HPDE6-E6E7 (cell line): ENCODE measurements around the gene ATP6V1F.

Source experiments
- DNase-seq: peaks from one replicate; pipeline ENCODE4 v3.0.0; 2011; ENCODE audit warnings: missing footprints; ENCODE audit errors: extremely low spot score

The ATP6V1F gene

DNA sequence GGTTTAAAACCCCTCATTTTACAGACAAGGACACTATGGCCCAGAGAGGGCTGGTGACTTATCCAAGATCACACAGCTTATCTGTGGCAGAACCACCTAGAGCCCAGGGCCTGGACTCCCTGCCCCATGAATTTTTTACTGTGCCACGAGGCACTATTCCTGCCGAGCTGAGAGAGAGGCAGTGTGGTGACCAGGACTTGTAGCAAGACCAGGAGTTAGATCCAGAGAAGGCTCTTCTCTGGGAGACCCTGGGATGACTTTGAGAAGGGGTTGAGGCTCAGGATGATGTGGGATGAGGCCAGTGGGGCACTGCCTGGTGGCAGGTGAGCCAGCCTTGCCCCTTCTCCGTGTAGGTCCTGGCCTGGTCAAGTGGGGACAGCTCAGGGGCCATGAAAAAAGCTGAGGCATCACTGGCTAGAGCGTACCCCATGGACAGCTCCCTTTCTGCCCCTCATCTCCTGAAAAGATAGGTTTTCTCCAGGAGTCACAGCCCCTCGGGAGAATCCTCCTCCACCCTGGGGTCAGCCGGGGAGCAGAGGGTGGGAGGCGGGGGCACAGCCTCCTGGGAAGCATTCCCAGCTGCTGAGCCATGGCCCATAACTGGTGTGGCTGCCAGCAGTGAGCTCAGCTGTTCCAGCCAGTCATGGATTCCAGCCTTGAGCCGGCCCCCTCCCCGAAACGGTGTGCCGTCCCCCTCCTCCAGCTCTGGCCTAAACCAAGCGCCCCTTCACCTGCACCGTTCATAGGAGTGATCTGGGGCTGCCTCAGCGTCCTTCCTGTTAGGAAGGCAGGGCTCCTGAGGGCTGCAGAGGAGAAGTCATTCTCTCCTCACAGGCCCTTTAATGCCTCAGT is 26.6 kb upstream of the ATP6V1F start:
- no peak for DNase-seq

DNA sequence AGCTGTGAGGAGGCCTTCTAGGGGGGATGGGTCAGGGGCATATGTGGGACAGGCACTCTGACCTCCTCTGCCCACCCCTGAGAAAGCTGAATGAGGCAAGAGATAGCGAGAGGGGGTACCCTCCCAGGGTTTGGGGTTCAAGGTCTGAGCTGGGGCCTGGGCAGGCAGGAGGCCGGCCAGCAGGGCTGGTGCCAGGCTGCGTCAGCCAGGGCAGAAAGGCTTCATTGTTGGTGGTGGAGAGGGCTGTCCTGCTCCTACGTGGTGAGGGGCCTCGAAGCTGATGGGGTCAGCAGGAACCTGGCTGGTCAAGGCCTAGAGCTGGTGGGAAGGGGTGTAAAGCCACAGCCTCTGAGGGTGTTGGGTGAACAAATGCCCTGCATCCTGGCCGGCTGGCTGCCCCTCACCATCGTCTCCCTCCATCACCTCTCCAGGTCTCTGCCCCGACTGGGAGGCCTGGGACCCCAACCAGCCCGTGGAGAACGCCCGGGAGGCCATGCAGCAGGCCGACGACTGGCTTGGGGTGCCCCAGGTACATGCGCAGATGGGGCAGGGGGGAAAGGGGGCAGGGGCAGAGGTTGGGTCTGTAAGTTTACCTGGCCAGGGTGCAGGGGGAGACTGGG is 25.8 kb upstream of the ATP6V1F start:
- DNase-seq = no peak

DNA sequence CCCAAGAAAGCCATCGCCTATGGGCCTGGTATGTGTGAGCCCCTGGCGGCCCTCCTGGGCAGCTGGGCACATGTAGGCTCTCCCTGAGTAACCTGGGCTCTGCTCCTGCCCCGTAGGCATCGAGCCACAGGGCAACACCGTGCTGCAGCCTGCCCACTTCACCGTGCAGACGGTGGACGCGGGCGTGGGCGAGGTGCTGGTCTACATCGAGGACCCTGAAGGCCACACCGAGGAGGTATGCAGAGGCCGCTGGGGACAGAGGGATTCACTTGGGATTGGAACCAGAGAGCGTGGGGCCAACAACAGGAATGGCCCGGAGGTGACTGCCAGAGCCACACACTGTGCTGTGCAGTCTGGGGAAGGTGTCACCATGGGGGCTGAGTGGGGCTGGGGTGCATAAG is 25.1 kb upstream of the ATP6V1F start:
- DNase-seq = no peak

DNA sequence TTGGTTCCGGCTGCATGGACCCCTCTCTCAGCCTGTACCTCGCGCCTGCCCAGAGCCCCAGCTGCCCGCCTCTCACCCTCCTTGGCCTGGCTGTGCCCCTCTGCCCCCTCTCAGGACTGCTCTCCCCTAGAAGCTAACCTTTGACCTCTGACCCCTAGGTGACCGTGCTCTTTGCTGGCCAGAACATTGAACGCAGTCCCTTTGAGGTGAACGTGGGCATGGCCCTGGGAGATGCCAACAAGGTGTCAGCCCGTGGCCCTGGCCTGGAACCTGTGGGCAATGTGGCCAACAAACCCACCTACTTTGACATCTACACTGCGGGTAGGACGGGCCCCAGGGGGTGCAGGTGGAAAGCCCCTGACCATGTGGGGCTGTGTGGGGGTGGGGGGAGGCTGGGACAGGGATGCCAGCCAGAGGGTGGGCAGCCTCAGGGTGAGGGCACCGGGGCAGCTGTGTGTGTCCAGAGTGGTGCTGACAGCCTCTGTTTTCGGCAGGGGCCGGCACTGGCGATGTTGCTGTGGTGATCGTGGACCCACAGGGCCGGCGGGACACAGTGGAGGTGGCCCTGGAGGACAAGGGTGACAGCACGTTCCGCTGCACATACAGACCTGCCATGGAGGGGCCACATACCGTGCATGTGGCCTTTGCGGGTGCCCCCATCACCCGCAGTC is 24.4 kb upstream of the ATP6V1F start:
- DNase-seq = no peak

DNA sequence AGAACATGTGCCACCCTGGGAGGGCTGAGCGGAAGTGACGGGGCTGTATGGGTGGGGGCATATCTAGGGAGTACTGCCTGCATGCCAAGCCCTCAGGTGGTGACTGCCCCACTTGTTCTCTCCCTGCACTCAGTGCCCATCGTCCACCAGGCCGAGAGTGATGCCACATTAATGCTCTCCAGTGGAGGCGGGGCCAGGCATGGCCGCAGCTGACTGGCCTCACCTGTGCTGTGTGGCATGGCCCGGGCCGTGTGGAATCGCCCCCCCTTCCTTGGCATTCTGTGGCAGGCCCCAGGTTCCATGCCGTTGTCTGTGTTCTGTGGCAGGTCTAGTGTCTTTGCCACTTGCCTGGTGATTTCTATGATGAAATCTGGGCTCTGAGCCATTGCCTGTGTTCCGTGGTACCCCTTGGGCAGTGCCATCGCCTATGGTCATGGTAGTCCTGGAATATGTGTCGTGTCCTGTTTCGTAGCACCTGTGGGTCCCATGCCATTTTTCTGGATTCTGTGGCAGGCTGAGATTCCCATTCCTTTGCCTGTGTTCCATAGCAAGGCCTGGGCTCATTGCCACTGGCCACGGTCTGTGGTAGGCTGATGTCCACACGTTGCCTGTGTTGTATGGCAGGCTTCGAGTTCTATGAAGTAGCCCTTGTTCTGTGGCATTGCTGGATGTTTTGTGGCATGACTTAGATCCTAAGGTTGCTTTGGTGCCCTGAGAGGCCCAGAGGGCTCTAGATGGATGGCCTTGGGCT is 23.5 kb upstream of the ATP6V1F start:
- no peak for DNase-seq

DNA sequence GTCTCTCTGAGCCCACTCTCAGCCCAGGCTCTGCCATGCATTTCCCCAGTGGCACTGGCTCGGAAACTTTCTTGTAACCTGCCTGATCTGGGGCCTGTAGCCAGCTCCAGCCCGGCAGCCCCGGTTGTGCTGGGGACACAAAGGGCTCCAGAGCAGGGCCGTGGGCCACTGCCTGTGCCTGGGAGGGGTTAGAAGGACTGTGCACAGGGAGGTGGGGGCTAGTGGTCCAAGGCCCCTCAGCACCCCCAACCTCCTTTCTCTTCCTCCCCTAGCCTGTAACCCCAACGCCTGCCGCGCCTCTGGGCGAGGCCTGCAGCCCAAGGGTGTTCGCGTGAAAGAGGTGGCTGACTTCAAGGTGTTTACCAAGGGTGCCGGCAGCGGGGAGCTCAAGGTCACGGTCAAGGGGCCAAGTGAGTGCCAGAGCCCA is 22.9 kb upstream of the ATP6V1F start:
- DNase-seq = no peak

DNA sequence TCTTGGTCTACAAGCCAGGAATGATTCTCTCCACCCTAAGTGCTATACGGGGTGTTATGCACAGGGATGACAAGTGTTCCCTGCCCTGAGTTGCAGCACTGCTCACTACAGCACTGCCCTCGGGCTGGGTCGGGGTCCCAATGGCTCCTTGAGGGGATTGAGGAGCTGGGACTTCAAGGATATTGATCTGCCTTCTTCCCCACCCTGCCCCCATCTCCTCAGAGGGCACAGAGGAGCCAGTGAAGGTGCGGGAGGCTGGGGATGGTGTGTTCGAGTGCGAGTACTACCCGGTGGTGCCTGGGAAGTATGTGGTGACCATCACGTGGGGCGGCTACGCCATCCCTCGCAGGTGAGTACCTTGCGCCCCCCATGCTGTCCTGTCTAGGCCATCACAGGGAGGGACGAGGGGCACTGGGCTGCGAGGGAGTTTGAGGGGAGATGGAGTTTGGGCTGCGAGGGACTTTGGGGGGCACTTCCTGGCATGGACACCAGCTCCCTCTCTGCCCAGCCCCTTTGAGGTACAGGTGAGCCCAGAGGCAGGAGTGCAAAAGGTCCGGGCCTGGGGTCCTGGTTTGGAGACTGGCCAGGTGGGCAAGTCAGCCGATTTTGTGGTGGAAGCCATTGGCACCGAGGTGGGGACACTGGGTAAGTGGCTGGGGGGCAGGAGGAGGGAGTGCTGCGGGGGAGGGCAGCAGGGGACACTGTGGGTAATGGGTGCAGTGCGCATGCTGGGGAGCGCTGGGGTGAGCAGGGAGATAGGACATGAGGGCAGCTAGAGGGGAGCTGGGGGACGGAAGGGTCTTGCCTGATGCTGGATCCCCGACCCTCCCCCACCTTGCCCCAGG is 22.1 kb upstream of the ATP6V1F start:
- no peak for DNase-seq

DNA sequence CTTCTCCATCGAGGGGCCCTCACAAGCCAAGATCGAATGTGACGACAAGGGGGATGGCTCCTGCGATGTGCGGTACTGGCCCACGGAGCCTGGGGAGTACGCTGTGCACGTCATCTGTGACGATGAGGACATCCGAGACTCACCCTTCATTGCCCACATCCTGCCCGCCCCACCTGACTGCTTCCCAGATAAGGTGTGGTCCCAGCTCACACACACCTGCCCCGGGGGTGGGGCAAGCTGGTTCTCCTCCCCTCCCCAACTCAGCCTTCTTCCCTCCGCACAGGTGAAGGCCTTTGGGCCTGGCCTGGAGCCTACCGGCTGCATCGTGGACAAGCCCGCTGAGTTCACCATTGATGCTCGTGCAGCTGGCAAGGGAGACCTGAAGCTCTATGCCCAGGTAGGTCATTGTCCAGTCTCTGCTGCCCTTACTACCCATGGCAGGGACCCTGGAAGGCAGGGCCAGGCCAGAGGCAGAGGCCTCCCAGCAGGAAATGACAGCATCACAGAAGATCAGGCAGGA is 21.4 kb upstream of the ATP6V1F start:
- DNase-seq = no peak

DNA sequence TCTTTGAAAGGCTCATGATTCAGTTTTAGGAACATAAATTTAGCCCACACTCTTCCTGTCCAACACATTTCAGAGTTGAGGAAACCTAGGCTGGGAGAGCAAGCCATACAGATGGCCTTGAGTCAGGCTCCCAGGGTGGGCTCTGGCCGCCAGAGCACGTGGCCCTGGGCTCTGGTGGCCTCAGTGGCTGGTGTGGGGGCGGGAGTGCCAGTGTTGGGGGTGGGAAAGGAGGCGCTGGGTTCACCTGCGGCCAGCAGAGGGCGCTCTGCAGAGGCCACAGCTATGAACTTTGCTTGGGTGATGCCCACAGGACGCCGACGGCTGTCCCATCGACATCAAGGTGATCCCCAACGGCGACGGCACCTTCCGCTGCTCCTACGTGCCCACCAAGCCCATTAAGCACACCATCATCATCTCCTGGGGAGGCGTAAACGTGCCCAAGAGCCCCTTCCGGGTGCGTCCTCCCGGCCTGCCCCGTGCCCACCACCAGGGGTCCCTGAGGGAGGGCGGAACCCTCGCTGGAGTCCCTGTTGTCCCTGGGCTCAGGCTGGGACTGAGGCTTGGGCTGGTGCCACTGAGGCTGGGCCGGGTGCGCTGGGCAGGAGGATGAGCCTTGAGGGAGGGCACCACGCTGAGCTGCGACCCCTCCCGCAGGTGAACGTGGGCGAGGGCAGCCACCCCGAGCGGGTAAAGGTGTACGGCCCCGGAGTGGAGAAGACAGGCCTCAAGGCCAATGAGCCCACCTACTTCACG is 20.6 kb upstream of the ATP6V1F start:
- no peak for DNase-seq

DNA sequence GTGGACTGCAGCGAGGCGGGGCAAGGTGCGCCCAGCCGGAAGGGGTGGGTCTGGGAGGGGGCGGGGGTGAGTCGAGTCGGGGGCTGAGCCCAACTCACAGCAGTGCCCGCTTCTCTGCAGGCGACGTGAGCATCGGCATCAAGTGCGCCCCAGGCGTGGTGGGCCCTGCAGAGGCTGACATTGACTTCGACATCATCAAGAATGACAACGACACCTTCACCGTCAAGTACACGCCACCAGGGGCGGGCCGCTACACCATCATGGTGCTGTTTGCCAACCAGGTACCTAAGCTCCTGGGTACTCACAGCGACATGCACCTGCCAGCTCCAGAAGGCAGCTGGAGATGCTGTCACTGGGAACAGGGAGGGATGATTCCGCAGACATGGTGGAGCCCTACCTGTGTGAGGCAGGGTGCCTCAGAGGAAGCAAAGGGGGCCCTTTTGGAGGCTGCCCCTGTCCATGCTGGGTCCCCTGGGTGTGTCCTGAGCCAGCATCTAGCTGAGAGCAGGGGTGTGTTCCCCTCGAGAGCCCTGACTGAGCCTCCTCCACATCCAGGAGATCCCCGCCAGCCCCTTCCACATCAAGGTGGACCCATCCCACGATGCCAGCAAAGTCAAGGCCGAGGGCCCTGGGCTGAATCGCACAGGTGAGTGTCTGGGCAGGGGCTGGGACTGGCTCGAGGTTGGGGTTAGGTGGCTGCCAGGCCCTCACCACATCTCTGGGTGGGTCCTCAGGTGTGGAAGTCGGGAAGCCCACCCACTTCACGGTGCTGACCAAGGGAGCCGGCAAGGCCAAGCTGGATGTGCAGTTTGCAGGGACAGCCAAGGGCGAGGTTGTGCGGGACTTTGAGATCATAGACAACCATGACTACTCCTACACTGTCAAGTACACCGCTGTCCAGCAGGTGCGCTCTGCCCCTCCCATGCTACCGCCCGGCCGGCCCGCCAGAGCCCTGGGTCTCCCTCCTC is 19.7 kb upstream of the ATP6V1F start:
- DNase-seq = no peak

DNA sequence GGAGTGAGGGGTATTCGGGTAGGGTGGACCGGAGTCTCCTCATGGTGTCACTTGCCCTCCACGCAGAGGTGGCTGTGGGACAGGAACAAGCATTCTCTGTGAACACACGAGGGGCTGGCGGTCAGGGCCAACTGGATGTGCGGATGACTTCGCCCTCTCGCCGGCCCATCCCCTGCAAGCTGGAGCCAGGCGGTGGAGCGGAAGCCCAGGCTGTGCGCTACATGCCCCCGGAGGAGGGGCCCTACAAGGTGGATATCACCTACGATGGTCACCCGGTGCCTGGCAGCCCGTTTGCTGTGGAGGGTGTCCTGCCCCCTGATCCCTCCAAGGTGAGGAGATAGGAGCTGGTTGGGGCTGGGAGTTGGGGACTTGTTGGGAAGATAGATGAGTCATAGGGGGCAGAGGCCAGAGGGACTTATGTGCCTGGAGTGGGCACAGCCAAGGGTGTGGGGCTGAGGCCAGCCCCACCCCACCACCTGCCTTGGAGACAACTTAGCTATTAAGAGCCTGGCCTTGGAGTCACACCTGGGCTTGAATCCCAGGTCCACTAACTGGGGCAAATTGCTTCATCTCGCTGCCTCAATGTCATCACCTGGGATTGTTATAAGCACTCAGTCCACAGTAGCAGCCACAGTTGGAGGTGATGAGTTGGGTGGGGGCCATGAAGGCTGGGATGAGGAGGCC is 18.6 kb upstream of the ATP6V1F start:
- DNase-seq = no peak

DNA sequence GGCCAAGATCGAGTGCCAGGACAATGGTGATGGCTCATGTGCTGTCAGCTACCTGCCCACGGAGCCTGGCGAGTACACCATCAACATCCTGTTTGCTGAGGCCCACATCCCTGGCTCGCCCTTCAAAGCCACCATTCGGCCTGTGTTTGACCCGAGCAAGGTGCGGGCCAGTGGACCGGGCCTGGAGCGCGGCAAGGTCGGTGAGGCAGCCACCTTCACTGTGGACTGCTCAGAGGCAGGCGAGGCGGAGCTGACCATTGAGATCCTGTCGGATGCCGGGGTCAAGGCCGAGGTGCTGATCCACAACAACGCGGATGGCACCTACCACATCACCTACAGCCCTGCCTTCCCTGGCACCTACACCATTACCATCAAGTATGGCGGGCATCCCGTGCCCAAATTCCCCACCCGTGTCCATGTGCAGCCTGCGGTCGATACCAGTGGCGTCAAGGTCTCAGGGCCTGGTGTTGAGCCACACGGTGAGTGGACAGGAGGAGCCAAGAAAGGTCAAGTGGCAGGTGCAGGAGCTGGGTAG is 17.8 kb upstream of the ATP6V1F start:
- no peak for DNase-seq

DNA sequence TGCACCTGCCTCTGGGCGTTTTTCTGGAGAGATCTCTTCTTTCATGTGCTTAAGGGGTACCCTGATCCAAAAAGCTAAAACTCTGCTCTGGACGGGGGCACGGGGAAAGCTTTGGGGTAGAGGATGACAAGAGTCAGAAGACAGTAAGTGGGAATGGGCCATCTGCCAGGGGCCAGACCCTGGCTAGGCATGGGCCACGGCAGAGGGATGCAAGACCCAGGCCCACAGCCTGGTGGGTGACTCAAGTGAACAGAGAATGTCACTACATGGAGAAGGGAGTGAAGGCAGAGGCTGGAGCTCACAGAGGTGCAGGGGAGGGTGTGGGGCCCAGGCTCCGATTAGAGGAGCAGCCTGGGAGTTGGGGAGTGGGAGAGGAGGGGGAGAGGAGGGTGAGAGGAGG is 17.2 kb upstream of the ATP6V1F start:
- DNase-seq = no peak

DNA sequence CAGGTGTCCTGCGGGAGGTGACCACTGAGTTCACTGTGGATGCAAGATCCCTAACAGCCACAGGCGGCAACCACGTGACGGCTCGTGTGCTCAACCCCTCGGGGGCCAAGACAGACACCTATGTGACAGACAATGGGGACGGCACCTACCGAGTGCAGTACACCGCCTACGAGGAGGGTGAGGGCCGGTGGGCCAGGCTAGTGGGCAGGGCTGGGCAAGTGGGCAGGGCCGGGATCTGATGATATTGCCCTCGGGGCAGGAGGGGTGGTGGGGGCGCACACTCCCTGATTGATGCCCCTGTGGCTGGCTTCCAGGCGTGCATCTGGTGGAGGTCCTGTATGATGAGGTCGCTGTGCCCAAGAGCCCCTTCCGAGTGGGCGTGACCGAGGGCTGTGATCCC is 16.7 kb upstream of the ATP6V1F start:
- no peak for DNase-seq

DNA sequence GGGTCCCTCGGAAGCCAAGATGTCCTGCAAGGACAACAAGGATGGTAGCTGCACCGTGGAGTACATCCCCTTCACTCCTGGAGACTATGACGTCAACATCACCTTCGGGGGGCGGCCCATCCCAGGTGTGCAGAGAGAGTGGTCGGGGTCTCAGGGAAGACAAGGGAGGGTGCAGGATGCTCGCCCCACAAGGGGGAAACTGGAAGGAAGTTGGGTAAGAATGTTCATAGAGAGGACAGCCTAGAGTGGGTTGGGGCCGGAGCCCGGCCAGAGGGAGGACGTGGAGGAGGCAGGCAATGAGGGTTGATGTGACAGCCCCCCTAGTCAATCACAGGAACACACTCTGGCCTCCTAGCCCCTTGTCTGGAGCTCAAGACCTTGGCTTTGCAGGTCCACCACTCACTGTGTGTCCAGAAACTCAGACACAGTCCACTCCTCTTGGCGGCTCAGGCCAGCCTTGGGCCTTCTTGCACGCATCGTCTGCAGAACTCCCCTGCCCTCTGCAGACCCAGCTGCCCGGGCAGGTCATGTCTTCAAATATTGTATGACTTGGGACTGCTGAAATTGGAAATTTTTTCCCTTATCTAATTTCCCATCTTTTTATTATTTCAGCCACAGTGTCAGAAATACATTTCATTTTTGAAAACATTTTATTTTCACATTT is 15.7 kb upstream of the ATP6V1F start:
- no peak for DNase-seq

DNA sequence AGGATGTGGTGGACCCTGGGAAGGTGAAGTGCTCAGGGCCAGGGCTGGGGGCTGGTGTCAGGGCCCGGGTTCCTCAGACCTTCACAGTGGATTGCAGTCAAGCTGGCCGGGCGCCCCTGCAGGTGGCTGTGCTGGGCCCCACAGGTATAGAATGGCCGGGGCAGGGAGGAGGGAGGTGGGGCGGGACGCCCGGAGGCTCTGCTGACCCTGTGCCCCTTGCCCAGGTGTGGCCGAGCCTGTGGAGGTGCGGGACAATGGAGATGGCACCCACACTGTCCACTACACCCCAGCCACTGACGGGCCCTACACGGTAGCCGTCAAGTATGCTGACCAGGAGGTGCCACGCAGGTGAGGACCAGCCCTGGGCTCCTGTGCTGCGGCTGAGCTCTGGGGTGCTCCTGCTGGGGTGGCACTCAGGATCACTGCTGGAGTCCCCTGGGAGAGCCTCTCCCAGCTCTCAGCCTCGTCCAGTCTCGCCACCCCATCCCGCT is 14.9 kb upstream of the ATP6V1F start:
- DNase-seq = no peak
